Colonic mucosa (tissue), 4 donors: Measurements from ENCODE around the gene KLHL8. TPM values are rescaled to one million over a fixed set of nuclear protein-coding genes. Genes with fewer than 3 reads are reported as not detected.
A peak's percentile ranks its signal among the peaks of the same experiment; 100 is the strongest.

Experiments used
- DNase-seq: peaks from one replicate; pipeline ENCODE4 v3.0.0-alpha.2; 2020
- H3K27ac ChIP-seq: fragments of 200-600 bp; one replicate; pipeline ENCODE4 v1.8.0; 2021
- H3K27me3 ChIP-seq: fragments of 200-600 bp; one replicate; pipeline ENCODE4 v1.8.0; 2021
- H3K36me3 ChIP-seq: fragments of 200-600 bp; one replicate; pipeline ENCODE4 v1.8.0; 2021
- H3K4me1 ChIP-seq: fragments of 200-600 bp; one replicate; pipeline ENCODE4 v1.8.0; 2021; ENCODE audit warnings: mild to moderate bottlenecking
- H3K4me3 ChIP-seq: fragments of 200-600 bp; one replicate; pipeline ENCODE4 v1.8.0; 2021
- H3K9ac ChIP-seq, 2 donors: one replicate each; pipeline ENCODE4 v1.7.0; 2013; ENCODE audit warnings: control low read depth in 2 of 2, low read depth in 2 of 2, low read length in 2 of 2
- H3K9me3 ChIP-seq: fragments of 200-600 bp; one replicate; pipeline ENCODE4 v1.8.0; 2021
- intact Hi-C: fragments of 100-400 bp; cut with DNase I; formaldehyde crosslinking; loops from one replicate; pipeline ENCODE4 v1.14.1; 2022
- total RNA-seq, 2 donors: library from RNA; stranded (reverse); fragmentation: NEBNext Ultra II Directional in 1 of 2; extraction: Animal tissue kit (Norgen Biotek cat#: 25700) in 1 of 2; gene quantifications; one replicate each; pipeline ENCODE4 v1.2.1, GENCODE V29; 2021
- TF ChIP-seq, protein P1 (sequence below): fragments of 200-600 bp; IDR thresholded peaks from one replicate; pipeline ENCODE4 v1.8.0; 2022; ENCODE audit warnings: antibody characterized with exemption, mild to moderate bottlenecking
- donor health status: healthy.
- donor health status: DM: no; HTN: no; CAD: no.
- donor health status: DM: no; HTN: no; CAD: no.

Gene KLHL8
- total RNA-seq, 2 donors from 2014 or later = 19.5 to 19.7 TPM

DNA sequence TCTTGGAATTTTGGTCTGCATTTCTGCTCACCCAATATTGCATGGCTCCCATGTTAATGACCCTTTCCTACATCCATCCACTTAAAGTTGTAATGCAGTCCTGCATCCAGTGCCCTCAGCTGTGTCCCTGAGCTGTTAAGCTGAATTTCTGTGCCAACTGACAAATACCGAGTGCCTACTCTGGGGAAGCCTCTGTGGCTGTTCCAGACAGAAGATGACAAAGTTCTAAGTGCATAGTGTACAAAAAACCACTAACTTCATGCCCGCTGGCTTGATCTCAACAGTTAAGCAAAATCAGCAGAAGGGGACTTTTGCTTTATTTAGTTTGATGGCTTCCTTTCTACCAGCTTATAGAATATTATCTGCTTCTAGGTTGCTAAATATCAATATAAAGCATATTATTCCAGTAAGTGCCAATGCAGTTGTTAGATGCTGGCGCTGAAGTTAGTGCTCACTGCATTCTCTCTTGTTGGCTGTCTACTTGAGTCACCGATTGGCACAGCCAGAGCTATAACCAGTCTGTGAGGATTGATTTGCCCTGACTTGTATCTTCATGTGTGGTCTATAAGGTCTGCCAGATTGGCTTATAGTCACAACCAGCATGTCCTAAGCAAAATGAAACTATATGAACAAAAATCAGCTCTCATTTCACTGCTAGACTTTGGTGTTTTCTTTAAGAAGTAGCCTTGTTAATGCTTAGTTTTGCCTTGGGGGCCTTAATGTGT, 98.9 kb downstream of the KLHL8 start:
- Histone ChIP-seq H3K4me1 (no peaks in the 10 kb centered on the region), H3K36me3 (peaks cover 17% of the 10 kb centered on the region), H3K27me3 (no peaks in the 10 kb centered on the region), H3K9me3 (no peaks in the 10 kb centered on the region), H3K4me3 (no peak overlapping the region), H3K9ac (no peak overlapping the region), H3K27ac (peak overlapping the region; percentile 56)
- TF ChIP-seq, protein P1, sequence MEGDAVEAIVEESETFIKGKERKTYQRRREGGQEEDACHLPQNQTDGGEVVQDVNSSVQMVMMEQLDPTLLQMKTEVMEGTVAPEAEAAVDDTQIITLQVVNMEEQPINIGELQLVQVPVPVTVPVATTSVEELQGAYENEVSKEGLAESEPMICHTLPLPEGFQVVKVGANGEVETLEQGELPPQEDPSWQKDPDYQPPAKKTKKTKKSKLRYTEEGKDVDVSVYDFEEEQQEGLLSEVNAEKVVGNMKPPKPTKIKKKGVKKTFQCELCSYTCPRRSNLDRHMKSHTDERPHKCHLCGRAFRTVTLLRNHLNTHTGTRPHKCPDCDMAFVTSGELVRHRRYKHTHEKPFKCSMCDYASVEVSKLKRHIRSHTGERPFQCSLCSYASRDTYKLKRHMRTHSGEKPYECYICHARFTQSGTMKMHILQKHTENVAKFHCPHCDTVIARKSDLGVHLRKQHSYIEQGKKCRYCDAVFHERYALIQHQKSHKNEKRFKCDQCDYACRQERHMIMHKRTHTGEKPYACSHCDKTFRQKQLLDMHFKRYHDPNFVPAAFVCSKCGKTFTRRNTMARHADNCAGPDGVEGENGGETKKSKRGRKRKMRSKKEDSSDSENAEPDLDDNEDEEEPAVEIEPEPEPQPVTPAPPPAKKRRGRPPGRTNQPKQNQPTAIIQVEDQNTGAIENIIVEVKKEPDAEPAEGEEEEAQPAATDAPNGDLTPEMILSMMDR = no peak
- intact Hi-C loops = no loop called here
- DNase-seq = no peak

DNA sequence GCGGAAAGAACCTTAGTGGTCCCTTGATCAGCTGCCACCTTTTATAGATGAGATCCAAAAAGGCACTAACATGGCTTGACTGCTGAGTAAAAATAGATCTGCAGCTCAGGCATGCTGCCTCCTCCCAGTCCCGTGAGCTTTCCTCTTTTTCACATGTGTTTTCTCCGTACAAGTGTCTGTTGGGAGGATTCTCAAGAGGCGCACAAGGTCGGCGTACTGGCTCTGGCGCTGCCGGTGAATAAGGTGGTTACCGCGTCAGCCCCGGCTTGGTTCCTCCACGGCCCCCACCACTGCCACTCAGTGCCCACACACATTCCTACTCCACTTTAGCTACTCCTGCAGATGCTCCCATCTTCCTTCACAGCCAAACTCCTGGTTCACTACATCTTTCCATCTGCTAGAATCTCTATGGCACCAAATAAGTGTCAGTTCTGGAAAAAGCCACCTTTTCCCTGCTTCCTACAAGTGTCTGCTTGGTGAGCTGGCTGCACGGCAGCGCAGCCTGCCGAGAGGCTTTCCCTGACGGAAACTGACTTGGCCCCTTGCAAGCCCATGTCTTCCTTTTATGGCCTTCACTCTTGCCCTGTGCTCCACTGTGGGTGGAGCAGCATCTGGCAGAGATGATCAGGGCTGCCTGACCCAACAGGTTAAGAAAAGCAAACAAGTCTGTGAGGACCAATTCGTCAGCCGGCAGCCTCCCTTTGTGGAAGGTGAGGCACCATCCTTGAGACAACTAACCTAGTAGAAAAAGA, 99.8 kb downstream of the KLHL8 start:
- peak; percentile 84 for DNase-seq
- H3K4me3 ChIP-seq = no peak overlapping the region
- peaks cover 18% of the 10 kb centered on the region for H3K36me3 ChIP-seq
- H3K4me1 ChIP-seq = no peaks in the 10 kb centered on the region
- TF ChIP-seq, protein P1 = no peak
- intact Hi-C loops = no loop called here
- H3K27ac ChIP-seq = peak overlapping the region; percentile 56
- H3K27me3 ChIP-seq = no peaks in the 10 kb centered on the region
- H3K9ac ChIP-seq = peak overlapping the region in 1 of 2 donors; percentile 9
- no peaks in the 10 kb centered on the region for H3K9me3 ChIP-seq

DNA sequence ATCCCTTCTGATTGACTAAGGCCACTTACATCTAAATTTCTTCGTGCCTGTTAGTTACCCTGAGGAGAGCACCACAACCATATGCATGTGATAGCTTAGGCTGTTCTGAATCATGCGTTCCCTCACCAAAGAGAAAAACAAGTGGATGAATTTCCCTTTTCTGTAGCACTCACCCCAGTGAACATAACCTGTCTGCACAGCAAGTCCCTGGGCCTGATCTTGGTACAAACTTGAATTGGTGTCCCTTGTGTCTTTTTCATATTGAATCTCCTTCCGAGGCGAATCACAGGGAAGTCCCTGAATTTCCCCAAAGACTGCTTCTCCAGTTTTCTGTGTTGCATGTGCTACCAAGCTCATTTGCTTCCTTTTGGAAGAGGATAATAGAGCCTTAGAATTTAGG, 100.4 kb downstream of the KLHL8 start:
- H3K27me3 ChIP-seq = no peaks in the 10 kb centered on the region
- no peak overlapping the region for H3K4me3 ChIP-seq
- TF ChIP-seq, protein P1 = no peak
- H3K9me3 ChIP-seq = no peaks in the 10 kb centered on the region
- no peak for DNase-seq
- H3K36me3 ChIP-seq = peaks cover 14% of the 10 kb centered on the region
- H3K27ac ChIP-seq = peak overlapping the region; percentile 56
- intact Hi-C loops = no loop called here
- no peaks in the 10 kb centered on the region for H3K4me1 ChIP-seq
- H3K9ac ChIP-seq = no peak overlapping the region

DNA sequence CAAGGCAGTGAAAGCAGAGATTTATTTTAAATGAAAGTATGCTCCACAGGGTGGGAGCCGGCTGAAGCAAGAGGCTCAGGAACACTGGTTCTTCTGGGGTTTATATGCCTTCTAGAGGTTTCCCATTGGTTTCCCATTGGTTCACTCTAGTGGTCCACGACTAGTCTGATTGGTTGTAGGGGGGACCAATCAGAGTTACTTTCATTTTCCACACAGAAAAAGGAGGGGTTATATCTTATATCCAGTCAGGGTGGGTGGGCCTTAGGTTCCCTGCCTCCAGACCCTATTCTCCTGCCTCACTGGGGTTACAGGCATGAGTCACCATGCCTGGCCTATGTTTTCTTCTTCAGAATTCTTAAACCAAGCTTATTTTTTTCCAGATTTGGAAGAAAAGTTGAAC, 101.6 kb downstream of the KLHL8 start:
- no peak overlapping the region for H3K4me3 ChIP-seq
- TF ChIP-seq, protein P1 = no peak
- intact Hi-C loops = no loop called here
- no peaks in the 10 kb centered on the region for H3K4me1 ChIP-seq
- H3K27ac ChIP-seq = no peak overlapping the region
- no peak overlapping the region for H3K9ac ChIP-seq
- DNase-seq = no peak
- H3K27me3 ChIP-seq = no peaks in the 10 kb centered on the region
- peaks cover 21% of the 10 kb centered on the region for H3K36me3 ChIP-seq
- H3K9me3 ChIP-seq = no peaks in the 10 kb centered on the region

DNA sequence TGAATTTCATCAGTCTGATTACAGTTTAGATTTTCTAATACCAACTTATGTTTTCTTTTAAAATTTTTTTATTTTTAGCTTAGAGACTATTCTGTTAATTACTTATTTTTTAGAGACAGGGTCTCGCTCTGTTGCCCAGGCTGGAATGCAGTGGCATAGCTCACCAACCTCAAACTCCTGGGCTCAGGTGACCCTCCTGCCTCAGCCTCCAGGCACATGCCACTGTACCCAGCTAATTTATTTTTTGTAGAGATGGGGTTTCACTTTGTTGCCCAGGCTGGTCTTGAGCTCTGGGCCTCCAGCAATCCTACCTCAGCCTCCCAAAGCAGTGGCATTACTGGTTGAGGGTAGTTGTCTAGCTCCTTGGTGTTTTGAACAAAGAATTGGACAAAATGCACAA, 102.0 kb downstream of the KLHL8 start:
- no peak for DNase-seq
- H3K9ac ChIP-seq = no peak overlapping the region
- no peak overlapping the region for H3K4me3 ChIP-seq
- H3K27ac ChIP-seq = no peak overlapping the region
- no peaks in the 10 kb centered on the region for H3K9me3 ChIP-seq
- no peaks in the 10 kb centered on the region for H3K4me1 ChIP-seq
- H3K27me3 ChIP-seq = no peaks in the 10 kb centered on the region
- TF ChIP-seq, protein P1 = no peak
- H3K36me3 ChIP-seq = peaks cover 21% of the 10 kb centered on the region
- intact Hi-C loops = no loop called here
